ENCODE results near the gene FIGN. TPM values are rescaled to one million over a fixed set of nuclear protein-coding genes. Genes with fewer than 3 reads are reported as not detected.
A peak's percentile ranks its signal among the peaks of the same experiment; 100 is the strongest.

The FIGN gene
- total and polyA plus RNA-seq, 2 of the 13 experiments (the other 11 are each of a cell fraction or from before 2014, with no cell fraction given) = 6.6 to 6.7 TPM

- no peaks in the 10 kb centered on the region for H3K79me2 ChIP-seq (ENCODE audit: insufficient read depth, low read length)
- no peak for FAIRE-seq
- in situ Hi-C loops (cut with HindIII; ENCODE audit: extremely low pct_ligation_motif_present, low pct_unique_long_range_greater_than_20kb) (no loop called here), intact Hi-C loops (cut with micrococcal nuclease; ENCODE audit: unreplicated experiment) (no loop called here)
- TF ChIP-seq TBL1XR1 (IDR thresholded peaks at IDR 0.05; ENCODE audit: borderline replicate concordance, low read length, partially characterized antibody) (no peak), CTCF (CRISPR knock-in tag; IDR thresholded peaks at IDR 0.05) (peak; percentile 17; the same call in 1 of the 2 replicates), JUNB (CRISPR knock-in tag; IDR thresholded peaks at IDR 0.05; ENCODE audit: borderline replicate concordance) (no peak), STAG1 (CRISPR knock-in tag; IDR thresholded peaks at IDR 0.05) (peak; percentile 38), RBM39 (IDR thresholded peaks at IDR 0.05; ENCODE audit: low read depth, low read length, poor library complexity, severe bottlenecking) (no peak), RFX1 (IDR thresholded peaks at IDR 0.05) (no peak), TFE3 (CRISPR knock-in tag; IDR thresholded peaks at IDR 0.05) (no peak), ZNF20 (CRISPR knock-in tag; IDR thresholded peaks at IDR 0.05) (no peak), MYC (CRISPR knock-in tag; IDR thresholded peaks at IDR 0.05; ENCODE audit: borderline replicate concordance) (no peak), EED (CRISPR knock-in tag; IDR thresholded peaks at IDR 0.05) (no peak), MYPOP (CRISPR knock-in tag; IDR thresholded peaks at IDR 0.05) (no peak), ZNF33B (CRISPR knock-in tag; IDR thresholded peaks at IDR 0.05) (no peak)
- H3K27me3 ChIP-seq (ENCODE audit: control insufficient read depth in 1 of 2, insufficient read depth in 2 of 2, low read length in 2 of 2) = no peaks in the 10 kb centered on the region
- ChIA-PET POLR2A (no interaction called here), CTCF (ENCODE audit: low intra/inter-chr PET ratio, low total read pairs) (interaction anchor here (0.7 kb wide), 1 partner anchor 468 kb away, joined by 4 read pairs; no protein-coding TSS in a partner anchor)
- H3K4me3 ChIP-seq (replicated peaks in 1 of 3; ENCODE audit: insufficient read depth in 1 of 3, low read depth in 2 of 3, low read length in 3 of 3) = no peak overlapping the region
- H3K9ac ChIP-seq (ENCODE audit: insufficient read depth, low read depth, low read length) = no peak overlapping the region
- H4K20me1 ChIP-seq (ENCODE audit: insufficient read depth, low read length) = no peaks in the 10 kb centered on the region
- H3K4me2 ChIP-seq (ENCODE audit: low read depth, low read length) = no peak overlapping the region
- H3K36me3 ChIP-seq (replicated peaks in 1 of 2; ENCODE audit: control insufficient read depth in 1 of 2, insufficient read depth in 2 of 2, low read length in 2 of 2) = no peaks in the 10 kb centered on the region
- H2AFZ ChIP-seq (ENCODE audit: low read length) = no peak overlapping the region
- 50% methylated on average over 6 of the region's 6 CpGs for WGBS (ENCODE audit: low lambda C conversion rate)
- ATAC-seq = peak; percentile 60; the same call in 2 of the 3 replicates
- no peaks in the 10 kb centered on the region for H3K4me1 ChIP-seq (ENCODE audit: insufficient read depth, low read length)
- H3K27ac ChIP-seq (ENCODE audit: extremely low read length, insufficient read depth, low read length) = no peak overlapping the region
- no peak for DNase-seq (ENCODE audit: low spot score)
- no TSS peak for BruUV-seq (replicated peaks)
- no peaks in the 10 kb centered on the region for H3K9me3 ChIP-seq (ENCODE audit: low read length)
These were observed 142.7 kb downstream of the FIGN start for GRCh38 chr2:163592954-163593622.

Measured in HepG2 (cell line).